A549 (cell line): ENCODE measurements around the gene MEF2D.

ENCODE experiments used
- CTCF ChIP-seq: fragments of >200 bp; sonication (Bioruptor Twin); formaldehyde crosslinking; IDR thresholded peaks from 3 replicates; pipeline ENCODE4 v1.5.1; 2016
- EP300 ChIP-seq, 2 experiments: fragments of >200 bp; sonication (Bioruptor Twin); formaldehyde crosslinking; IDR thresholded peaks; 2 replicates in 1 of 2; 3 replicates in 1 of 2; pipeline ENCODE4 v1.6.1; 2016 to 2017
- ESRRA ChIP-seq: fragments of 150-350 bp; IDR thresholded peaks from 2 replicates; pipeline ENCODE4 v1.6.1; 2014; ENCODE audit warnings: mild to moderate bottlenecking, low read length, borderline replicate concordance
- GATA3 ChIP-seq: IDR thresholded peaks from 2 replicates; pipeline ENCODE4 v1.6.1; 2012; ENCODE audit warnings: borderline replicate concordance
- HEYL ChIP-seq: fragments of 250-450 bp; sonication (Bioruptor Pico); IDR thresholded peaks from 2 replicates; pipeline ENCODE4 v1.8.0; 2021; ENCODE audit warnings: mild to moderate bottlenecking, moderate library complexity
- REST ChIP-seq: fragments of 200-600 bp; sonication (generic); IDR thresholded peaks from 2 replicates; pipeline ENCODE4 v1.6.1; 2016; ENCODE audit warnings: antibody characterized with exemption, mild to moderate bottlenecking, moderate library complexity
- RNF2 ChIP-seq: fragments of 200-600 bp; sonication (generic); IDR thresholded peaks from 2 replicates; pipeline ENCODE4 v1.6.1; 2016; ENCODE audit warnings: low read depth, mild to moderate bottlenecking, antibody characterized with exemption, moderate library complexity, borderline replicate concordance
- USF2 ChIP-seq: fragments of 450-650 bp; IDR thresholded peaks from 2 replicates; pipeline ENCODE4 v1.6.1; 2014; ENCODE audit warnings: antibody characterized with exemption
- ZSCAN20 ChIP-seq: fragments of 250-450 bp; sonication (Bioruptor Pico); IDR thresholded peaks from 2 replicates; pipeline ENCODE4 v1.8.0; 2022; ENCODE audit warnings: mild to moderate bottlenecking, moderate library complexity
- TF ChIP-seq, protein P1 (sequence below): fragments of 250-450 bp; sonication (Bioruptor Pico); IDR thresholded peaks from 2 replicates; pipeline ENCODE4 v1.5.0; 2020; ENCODE audit warnings: low read depth, mild to moderate bottlenecking, moderate library complexity
- TF ChIP-seq, protein P2 (sequence below): IDR thresholded peaks from 2 replicates; pipeline ENCODE4 v1.6.1; 2012; ENCODE audit warnings: low read depth, borderline replicate concordance

GRCh38 chr1:156437037-156437867 is 63.3 kb downstream of the MEF2D start:
- TF ChIP-seq, protein P1, sequence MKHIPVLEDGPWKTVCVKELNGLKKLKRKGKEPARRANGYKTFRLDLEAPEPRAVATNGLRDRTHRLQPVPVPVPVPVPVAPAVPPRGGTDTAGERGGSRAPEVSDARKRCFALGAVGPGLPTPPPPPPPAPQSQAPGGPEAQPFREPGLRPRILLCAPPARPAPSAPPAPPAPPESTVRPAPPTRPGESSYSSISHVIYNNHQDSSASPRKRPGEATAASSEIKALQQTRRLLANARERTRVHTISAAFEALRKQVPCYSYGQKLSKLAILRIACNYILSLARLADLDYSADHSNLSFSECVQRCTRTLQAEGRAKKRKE, result no peak
- TF ChIP-seq CTCF, result no peak
- TF ChIP-seq USF2, result no peak
- TF ChIP-seq REST, result no peak
- no peak for TF ChIP-seq ZSCAN20
- no peak for TF ChIP-seq RNF2
- no peak for TF ChIP-seq GATA3
- TF ChIP-seq, protein P2, sequence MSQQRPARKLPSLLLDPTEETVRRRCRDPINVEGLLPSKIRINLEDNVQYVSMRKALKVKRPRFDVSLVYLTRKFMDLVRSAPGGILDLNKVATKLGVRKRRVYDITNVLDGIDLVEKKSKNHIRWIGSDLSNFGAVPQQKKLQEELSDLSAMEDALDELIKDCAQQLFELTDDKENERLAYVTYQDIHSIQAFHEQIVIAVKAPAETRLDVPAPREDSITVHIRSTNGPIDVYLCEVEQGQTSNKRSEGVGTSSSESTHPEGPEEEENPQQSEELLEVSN, result no peak
- no peak for TF ChIP-seq HEYL (CRISPR knock-in tag)
- no peak for TF ChIP-seq ESRRA
- TF ChIP-seq EP300 (IDR thresholded peaks at IDR 0.05), result no peak
